CD4-positive, alpha-beta T cell treated with Interleukin-17A for 1 hour (primary cell): Measurements from ENCODE around the gene ANK3.

Source experiments
- DNase-seq: peaks from one replicate; pipeline ENCODE4 v3.0.0-alpha.2; 2020

The ANK3 gene

DNA sequence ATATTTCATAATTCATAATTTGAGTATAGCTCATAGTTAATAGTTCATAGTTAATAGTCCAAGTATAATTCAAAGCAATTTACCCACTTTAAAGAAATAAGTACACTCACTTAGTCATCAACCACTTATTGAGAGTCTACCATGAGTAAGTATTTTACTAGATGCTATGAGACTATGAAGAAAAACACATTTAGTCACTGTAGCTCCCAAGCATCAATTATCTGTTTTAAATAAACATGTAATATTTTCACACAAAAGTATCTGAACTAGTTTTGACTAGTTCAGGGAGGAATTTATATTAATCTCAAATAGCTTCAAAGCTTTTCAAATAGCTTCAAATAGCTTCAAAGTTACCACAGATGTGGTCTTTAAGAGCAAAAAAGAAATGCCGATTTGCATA is 119.2 kb downstream of the ANK3 start:
- DNase-seq: no peak

DNA sequence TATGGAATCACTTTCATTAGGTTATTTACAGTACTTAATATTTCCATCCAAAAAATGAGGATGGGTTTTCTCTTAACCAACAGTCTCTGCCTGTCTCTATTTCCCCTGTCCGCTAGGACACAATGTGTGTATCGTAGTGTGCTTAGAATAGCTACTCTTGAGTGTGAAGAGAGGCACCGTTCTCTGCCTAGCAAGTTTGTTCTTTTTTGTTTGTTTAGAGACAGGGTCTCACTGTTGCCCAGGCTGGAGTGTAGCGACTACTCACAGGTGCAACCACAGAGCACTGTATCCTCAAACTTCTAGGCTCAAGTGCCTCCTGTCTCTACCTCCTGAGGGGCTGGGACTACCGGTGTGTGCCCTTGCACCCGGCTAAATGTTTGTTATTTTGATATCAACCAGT is 121.9 kb downstream of the ANK3 start:
- DNase-seq: no peak

- DNase-seq: no peak
Observed at GRCh38 chr10:60266513-60266912, 123.2 kb downstream of the ANK3 start.

GRCh38 chr10:60262647-60263126 is 127.0 kb downstream of the ANK3 start:
- no peak for DNase-seq

DNA sequence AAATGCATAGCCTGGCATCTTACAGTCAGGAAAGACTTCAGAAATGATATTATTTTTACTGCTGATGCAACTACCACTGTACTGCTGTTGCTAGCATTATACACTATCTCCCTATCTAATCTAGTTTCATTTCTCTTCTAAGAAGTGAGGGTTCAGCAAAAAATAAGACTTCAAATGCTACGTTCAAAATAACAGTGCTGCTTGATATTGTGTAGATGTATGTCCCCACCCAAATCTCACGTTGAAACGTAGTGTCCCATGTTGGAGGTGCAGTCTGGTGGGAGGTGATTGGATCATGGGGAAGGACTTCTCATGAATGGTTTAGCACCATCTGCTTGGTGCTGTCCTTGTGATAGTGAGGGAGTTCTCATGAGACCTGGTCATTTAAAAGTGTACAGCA is 129.4 kb downstream of the ANK3 start:
- no peak for DNase-seq

DNA sequence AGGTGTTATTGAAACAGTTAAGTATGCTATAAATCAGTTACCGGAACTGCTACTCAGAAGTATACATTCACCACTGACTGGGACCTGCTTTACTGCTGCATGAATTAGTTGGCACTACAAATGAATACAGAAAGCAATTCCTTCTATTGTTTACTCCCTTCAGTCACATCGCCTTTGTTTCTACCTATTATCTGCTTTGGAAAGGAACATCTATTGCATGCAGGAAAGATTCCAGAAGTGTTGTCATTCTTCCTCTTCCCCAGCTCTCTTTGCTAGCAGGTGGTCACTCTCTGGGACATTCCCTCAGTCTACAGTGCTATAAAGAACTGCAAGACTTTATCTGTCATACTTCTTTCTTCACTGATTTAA is 131.3 kb downstream of the ANK3 start:
- no peak for DNase-seq

DNA sequence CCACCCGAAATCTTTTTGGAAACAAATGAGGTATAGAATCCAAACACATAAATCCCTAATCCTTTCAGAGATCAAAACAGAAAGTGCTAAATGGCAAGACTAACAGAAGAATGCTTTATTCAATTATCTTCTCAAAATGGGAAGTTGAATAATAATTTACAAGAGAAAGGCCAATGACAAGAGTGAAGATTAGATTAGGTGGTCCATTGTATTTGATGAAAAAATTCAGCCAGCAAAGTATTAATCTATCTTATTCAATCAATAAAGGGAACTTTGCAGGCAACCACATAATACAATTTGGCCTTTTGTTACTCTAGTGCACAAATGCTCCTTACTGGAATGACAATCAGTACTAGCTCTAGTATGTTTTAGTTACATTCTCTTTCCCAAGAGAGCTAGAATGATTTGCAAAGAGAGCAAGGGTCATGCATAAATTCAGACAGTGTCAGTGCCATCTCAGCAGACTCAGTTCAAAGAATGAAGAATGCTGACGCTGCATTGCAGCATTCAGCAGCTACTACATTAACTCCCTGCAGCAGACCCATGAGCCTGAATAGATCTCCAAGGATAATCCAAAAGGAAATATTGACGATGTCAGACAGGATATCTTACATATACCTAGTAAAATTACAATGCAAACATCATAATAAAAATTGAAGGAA is 131.8 kb downstream of the ANK3 start:
- DNase-seq: no peak

DNA sequence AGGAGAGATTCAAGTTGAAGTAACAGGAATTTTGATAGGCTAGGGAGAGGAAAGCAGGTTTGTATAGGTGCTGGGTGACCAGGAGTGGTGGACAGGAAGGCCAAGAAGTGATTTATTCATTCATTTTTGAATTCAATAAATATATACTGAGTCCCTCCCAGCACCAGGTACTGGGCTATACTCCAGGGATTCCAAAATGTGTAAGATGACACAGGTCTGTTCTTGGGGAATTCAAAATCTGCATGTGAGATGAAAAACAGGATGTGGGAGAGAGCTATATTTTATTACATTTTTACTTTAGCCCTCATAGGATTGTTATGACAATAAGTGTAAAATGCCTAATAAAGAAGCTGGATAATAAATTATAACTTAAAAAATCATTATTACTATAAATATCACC is 134.9 kb downstream of the ANK3 start:
- no peak for DNase-seq

- no peak for DNase-seq
Observed at GRCh38 chr10:60253484-60253883, 136.2 kb downstream of the ANK3 start.

GRCh38 chr10:60252688-60253087 is 137.0 kb downstream of the ANK3 start:
- DNase-seq: no peak

DNA sequence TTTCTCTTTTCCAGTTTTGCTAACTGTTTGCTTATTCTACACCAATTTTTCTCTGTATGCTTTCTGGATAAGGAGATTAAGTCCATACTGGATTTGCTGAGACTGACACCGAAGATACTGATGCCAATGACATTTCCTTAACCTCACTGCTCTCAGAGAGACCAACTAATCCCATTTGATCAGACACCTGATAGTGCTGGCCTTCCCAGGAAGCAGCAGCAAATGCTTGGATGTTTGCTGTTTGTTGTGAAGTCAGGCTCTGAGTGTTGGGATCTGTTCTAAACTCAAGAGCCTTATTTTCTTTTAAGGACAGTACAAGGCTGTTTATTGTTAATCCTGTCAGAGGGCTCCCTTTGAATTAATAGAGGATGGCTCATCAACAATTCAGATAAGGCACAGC is 143.3 kb downstream of the ANK3 start:
- DNase-seq: no peak

DNA sequence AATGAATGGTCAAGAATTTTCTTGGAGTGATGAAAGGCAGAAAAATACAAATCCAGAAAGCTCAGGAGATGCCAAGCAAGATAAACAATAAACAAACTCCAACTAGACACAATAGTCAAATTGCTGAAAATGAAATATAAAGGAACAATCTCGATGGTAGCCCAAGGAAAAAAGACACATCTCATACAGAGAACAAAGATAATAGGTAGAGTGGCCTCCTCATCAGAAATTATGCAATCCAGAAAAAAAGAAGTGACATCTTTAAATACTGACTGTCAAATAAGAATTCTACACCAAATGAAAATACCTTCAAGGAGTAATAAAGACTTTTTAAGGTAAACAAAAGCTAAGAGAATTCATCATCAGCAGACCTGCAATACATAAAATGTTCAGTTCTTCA is 150.4 kb downstream of the ANK3 start:
- DNase-seq: no peak

DNA sequence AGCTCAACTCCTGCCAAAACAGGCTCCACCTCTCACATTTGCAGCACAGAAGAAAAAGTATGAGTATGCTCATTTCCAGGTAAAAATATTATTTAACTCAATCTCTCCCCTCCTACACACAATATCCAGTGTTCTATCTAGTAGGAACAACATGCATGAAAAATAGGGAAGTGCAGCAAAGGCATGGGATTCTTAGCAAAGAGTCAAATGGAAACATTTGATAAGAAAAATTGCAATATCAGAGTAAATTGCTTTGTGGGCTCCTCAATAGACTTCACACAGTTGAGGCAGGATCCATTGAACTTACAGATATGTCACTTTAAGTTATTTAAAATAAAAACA is 150.9 kb downstream of the ANK3 start:
- DNase-seq: no peak

- DNase-seq: no peak
Observed at GRCh38 chr10:60237977-60238758, 151.5 kb downstream of the ANK3 start.

- peak; percentile 32 for DNase-seq
Observed at GRCh38 chr10:60236869-60237524, 152.7 kb downstream of the ANK3 start.

- no peak for DNase-seq
Observed at GRCh38 chr10:60235001-60235400, 154.7 kb downstream of the ANK3 start.

DNA sequence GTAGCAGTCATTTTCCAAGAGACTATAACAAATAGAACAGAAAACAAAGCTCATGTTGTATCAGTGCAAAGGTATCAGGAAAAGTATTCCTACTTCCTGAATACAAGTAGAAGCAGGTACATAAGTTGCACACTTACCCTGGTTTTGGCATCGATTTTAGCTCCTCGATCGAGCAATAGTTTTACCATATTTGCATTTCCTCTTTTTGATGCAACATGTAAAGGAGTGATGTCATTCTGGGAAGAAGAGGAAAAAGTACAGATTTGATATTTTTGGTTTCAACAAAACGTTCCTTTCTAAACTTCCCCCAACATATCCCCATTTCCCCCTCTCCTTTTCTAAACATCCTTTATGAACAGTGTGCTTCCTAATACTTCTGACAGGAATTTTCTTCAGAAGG is 155.1 kb downstream of the ANK3 start:
- DNase-seq: no peak

GRCh38 chr10:60230892-60231291 is 158.8 kb downstream of the ANK3 start:
- no peak for DNase-seq

- DNase-seq: no peak
Observed at GRCh38 chr10:60224066-60224705, 165.5 kb downstream of the ANK3 start.

DNA sequence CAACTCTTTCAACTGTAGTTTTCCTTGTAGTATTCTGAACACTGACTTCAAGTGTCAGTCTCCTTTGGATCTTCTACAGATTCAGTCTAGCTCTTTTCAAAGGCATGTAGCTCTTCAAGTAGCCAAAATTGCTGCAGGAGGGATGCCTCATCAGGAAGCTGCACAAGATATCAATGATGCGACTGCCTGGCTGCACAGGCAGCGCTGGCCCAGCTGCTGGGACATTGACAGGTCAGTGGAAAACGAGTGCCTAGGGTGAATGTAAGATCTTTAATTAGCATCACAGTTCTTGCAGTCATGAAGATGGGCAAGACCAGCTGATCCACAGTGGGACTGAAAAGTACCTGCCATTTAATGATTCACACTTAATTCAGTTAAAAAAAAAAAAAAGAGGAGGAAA is 167.6 kb downstream of the ANK3 start:
- DNase-seq: no peak

DNA sequence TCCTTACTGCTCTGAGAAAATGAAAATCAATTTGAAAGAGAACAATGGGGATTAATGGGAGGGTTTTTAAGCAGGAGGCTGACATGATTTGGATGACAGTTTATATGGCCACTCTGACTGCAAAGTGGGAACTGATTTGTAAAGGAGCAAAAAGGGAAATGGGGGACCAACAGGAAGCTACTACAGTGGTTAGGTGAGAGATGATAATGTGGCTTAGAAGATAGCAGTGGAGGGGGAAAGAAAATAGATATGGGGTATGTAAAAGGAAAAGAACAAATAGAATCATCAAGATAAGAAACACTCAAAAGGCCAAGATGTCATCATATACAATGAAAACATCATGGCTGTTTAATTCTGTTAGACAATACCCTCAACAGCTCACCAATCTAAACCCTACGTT is 177.5 kb downstream of the ANK3 start:
- DNase-seq: no peak

DNA sequence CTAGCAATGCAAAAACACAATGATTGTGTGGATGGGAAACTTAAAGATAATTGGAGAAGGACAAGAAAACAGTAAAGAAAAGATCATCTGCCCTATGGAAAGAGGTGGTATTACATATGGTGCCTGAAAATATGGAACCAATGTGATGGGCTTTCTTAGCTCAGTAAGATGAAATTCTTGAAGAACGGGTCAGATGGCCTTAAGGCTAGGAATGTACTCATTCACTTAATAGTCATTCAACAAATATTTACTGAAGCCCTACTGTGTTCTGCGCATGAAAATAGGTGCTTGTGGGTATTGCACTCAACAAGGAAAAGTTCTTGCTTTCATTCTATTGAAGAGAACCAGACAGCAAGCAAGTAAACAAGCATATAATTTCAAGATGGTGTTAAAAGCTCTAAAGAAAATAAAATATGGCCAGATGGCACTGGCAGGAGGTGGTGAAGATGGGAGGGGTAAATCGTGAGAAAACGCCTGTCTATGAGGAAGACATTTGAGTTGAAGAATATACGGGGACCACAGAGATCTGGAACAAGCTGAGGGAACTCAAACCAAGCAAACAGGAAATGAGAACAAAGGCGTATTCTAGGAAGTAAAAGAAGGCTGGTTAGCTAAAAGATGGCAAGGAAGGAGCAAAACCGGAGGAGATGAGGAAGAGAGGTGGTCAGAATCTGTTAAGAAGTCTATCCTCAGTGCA is 179.7 kb downstream of the ANK3 start:
- DNase-seq: no peak

DNA sequence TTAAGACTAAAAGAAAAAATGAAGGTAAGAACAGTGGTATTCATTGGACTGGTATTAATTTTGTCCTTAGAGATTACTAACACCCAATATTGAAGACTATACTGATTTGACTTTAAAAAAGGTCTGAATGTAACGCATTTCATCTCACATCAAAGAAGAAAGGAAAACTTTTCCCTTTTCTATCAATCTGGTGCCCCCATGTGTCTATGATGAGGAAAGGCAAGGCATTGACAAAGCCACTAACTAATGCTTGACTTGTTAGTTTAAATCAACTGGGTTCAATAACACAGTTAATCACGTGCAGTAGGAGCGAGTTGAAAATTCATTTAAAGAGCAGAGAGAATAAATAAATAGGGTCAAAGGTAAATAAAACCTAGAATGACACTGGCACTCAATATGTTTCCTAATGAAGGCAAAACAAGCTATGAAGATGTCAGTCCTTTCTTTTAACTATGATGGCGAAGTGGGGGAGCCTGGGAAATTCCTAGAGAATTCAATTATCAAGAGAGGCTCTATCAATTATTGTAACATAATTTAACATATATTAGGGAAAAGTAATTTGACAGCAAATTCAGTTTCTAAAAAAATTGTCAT is 180.9 kb downstream of the ANK3 start:
- DNase-seq: no peak
